WTC11 (cell line): ENCODE results near the gene RIMBP2. TPM values are rescaled to one million over a fixed set of nuclear protein-coding genes. Genes with fewer than 3 reads are reported as not detected.

Experiments used
- ATAC-seq: fragments of 200-7000 bp; cut with Tn5 transposase; 2 replicates; pipeline ENCODE4 v1.10.0; 2021; ENCODE audit warnings: mild to moderate bottlenecking, moderate library complexity
- CTCF ChIA-PET: fragments of 300-600 bp; sonication (Branson Sonifier 250); formaldehyde crosslinking; loops from one replicate; lab custom pipeline; 2021; ENCODE audit warnings: antibody characterized with exemption; lab: Charles Lee
- POLR2A ChIA-PET: fragments of 350-600 bp; sonication (Branson Sonifier 250); formaldehyde crosslinking; loops from one replicate; lab custom pipeline; 2021; ENCODE audit warnings: antibody characterized with exemption; lab: Charles Lee
- DNase-seq: peaks from one replicate; pipeline ENCODE4 v3.0.0; 2021; ENCODE audit warnings: low spot score
- H3K27ac Mint-ChIP-seq: 2 replicates; pipeline ENCODE4 v1.8.0; 2021; ENCODE audit warnings: mixed read lengths
- H3K27me3 Mint-ChIP-seq: 2 replicates; pipeline ENCODE4 v1.8.0; 2021; ENCODE audit warnings: low read depth, mild to moderate bottlenecking, moderate library complexity, mixed read lengths
- H3K36me3 Mint-ChIP-seq: 2 replicates; pipeline ENCODE4 v1.8.0; 2021; ENCODE audit warnings: mixed read lengths
- H3K4me1 Mint-ChIP-seq: 2 replicates; pipeline ENCODE4 v1.8.0; 2022; ENCODE audit warnings: mixed read lengths
- H3K4me3 Mint-ChIP-seq: 2 replicates; pipeline ENCODE4 v1.8.0; 2021; ENCODE audit warnings: mild to moderate bottlenecking, moderate library complexity, mixed read lengths
- H3K9me3 Mint-ChIP-seq: 2 replicates; pipeline ENCODE4 v1.8.0; 2021; ENCODE audit warnings: mixed read lengths
- AR ChIP-seq: fragments of 250-450 bp; sonication (Bioruptor Pico); IDR thresholded peaks from 2 replicates; pipeline ENCODE4 v1.9.0; 2021; ENCODE audit warnings: mild to moderate bottlenecking
- EMX1 ChIP-seq: fragments of 250-450 bp; sonication (Bioruptor Pico); IDR thresholded peaks from 2 replicates; pipeline ENCODE4 v1.8.0; 2021; ENCODE audit warnings: mild to moderate bottlenecking
- ESRRA ChIP-seq: sonication (generic); formaldehyde crosslinking; IDR thresholded peaks from 2 replicates; pipeline ENCODE4 v1.8.1; 2022; ENCODE audit warnings: mild to moderate bottlenecking, missing genetic modification reagents, borderline replicate concordance
- HMGA2 ChIP-seq: fragments of 250-450 bp; sonication (Bioruptor Pico); IDR thresholded peaks from 2 replicates; pipeline ENCODE4 v1.4.0; 2021; ENCODE audit warnings: mild to moderate bottlenecking, moderate library complexity
- MXD4 ChIP-seq: fragments of 250-450 bp; sonication (Bioruptor Pico); IDR thresholded peaks from 2 replicates; pipeline ENCODE4 v1.8.0; 2021; ENCODE audit warnings: mild to moderate bottlenecking, moderate library complexity, borderline replicate concordance
- NFE2L1 ChIP-seq: sonication (generic); formaldehyde crosslinking; IDR thresholded peaks from 2 replicates; pipeline ENCODE4 v1.8.1; 2023; ENCODE audit warnings: missing genetic modification reagents
- OVOL2 ChIP-seq: fragments of 250-450 bp; sonication (Bioruptor Pico); IDR thresholded peaks from 2 replicates; pipeline ENCODE4 v1.9.0; 2021; ENCODE audit warnings: mild to moderate bottlenecking, borderline replicate concordance
- PRRX2 ChIP-seq: fragments of 250-450 bp; sonication (Bioruptor Pico); IDR thresholded peaks from 2 replicates; pipeline ENCODE4 v1.8.0; 2021; ENCODE audit warnings: mild to moderate bottlenecking
- SOX15 ChIP-seq: fragments of 250-450 bp; sonication (Bioruptor Pico); IDR thresholded peaks from 2 replicates; pipeline ENCODE4 v1.9.0; 2021; ENCODE audit warnings: mild to moderate bottlenecking
- ZBTB43 ChIP-seq: sonication (generic); formaldehyde crosslinking; IDR thresholded peaks from 2 replicates; pipeline ENCODE4 v1.8.1; 2023; ENCODE audit warnings: mild to moderate bottlenecking, missing genetic modification reagents
- ZNF532 ChIP-seq: fragments of 250-450 bp; sonication (Bioruptor Pico); IDR thresholded peaks from 2 replicates; pipeline ENCODE4 v1.9.0; 2021; ENCODE audit warnings: mild to moderate bottlenecking, borderline replicate concordance
- total RNA-seq: library from RNA; stranded (reverse); gene quantifications from 3 replicates; pipeline ENCODE4 v1.2.3, GENCODE V29; 2021
- TF ChIP-seq, protein P1 (sequence below): sonication (generic); formaldehyde crosslinking; conservative IDR thresholded peaks from 2 replicates; pipeline ENCODE4 v1.8.1; 2023; ENCODE audit warnings: mild to moderate bottlenecking, low read depth, missing genetic modification reagents, moderate library complexity
- TF ChIP-seq, protein P2 (sequence below): sonication (generic); formaldehyde crosslinking; IDR thresholded peaks from 2 replicates; pipeline ENCODE4 v1.8.1; 2022; ENCODE audit warnings: low read depth, mild to moderate bottlenecking, moderate library complexity, missing genetic modification reagents, borderline replicate concordance

Gene RIMBP2
- total RNA-seq, 1 experiment from 2014 or later: 2.6 TPM

- no peak overlapping the region for H3K27ac Mint-ChIP-seq
- peaks cover 18% of the 10 kb centered on the region for H3K4me1 Mint-ChIP-seq
- DNase-seq (no peak), ATAC-seq (no peak)
- no peaks in the 10 kb centered on the region for H3K27me3 Mint-ChIP-seq
- H3K4me3 Mint-ChIP-seq: no peak overlapping the region
- no peak for TF ChIP-seq MXD4
- no peak for TF ChIP-seq AR (CRISPR knock-in tag)
- TF ChIP-seq, protein P1, sequence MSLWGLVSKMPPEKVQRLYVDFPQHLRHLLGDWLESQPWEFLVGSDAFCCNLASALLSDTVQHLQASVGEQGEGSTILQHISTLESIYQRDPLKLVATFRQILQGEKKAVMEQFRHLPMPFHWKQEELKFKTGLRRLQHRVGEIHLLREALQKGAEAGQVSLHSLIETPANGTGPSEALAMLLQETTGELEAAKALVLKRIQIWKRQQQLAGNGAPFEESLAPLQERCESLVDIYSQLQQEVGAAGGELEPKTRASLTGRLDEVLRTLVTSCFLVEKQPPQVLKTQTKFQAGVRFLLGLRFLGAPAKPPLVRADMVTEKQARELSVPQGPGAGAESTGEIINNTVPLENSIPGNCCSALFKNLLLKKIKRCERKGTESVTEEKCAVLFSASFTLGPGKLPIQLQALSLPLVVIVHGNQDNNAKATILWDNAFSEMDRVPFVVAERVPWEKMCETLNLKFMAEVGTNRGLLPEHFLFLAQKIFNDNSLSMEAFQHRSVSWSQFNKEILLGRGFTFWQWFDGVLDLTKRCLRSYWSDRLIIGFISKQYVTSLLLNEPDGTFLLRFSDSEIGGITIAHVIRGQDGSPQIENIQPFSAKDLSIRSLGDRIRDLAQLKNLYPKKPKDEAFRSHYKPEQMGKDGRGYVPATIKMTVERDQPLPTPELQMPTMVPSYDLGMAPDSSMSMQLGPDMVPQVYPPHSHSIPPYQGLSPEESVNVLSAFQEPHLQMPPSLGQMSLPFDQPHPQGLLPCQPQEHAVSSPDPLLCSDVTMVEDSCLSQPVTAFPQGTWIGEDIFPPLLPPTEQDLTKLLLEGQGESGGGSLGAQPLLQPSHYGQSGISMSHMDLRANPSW: no peak
- TF ChIP-seq ZBTB43 (CRISPR knock-in tag): no peak
- H3K36me3 Mint-ChIP-seq: no peaks in the 10 kb centered on the region
- ChIA-PET POLR2A (no interaction called here), CTCF (no interaction called here)
- H3K9me3 Mint-ChIP-seq: peaks cover 8% of the 10 kb centered on the region
These were observed 207.3 kb downstream of the RIMBP2 start for GRCh38 chr12:130508847-130509246.

DNA sequence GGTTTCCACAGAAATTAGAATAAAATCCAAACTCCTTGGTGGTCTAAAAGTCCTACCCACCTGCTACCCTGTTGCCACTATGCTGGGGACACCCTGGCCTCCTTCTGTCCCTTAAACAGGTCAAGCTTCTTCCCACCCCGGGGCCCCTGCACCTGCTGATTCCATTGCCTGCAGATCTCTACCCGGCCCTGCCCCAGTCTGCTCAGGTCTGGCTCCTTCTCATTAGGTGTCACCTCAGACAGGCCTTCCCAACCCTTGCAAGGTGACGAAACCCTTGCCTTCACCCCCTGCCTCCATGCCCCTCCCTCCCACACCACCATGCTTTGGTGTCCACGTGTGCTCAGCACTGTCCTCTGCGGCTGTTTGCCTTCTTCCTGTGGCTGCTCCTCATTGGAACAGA lies 207.8 kb downstream of the RIMBP2 start:
- CTCF ChIA-PET: no interaction called here
- ATAC-seq (no peak), DNase-seq (no peak)
- Mint-ChIP-seq H3K36me3 (no peaks in the 10 kb centered on the region), H3K27ac (no peak overlapping the region), H3K27me3 (no peaks in the 10 kb centered on the region), H3K4me3 (no peak overlapping the region), H3K4me1 (peaks cover 16% of the 10 kb centered on the region), H3K9me3 (peaks cover 8% of the 10 kb centered on the region)
- TF ChIP-seq, protein P2, sequence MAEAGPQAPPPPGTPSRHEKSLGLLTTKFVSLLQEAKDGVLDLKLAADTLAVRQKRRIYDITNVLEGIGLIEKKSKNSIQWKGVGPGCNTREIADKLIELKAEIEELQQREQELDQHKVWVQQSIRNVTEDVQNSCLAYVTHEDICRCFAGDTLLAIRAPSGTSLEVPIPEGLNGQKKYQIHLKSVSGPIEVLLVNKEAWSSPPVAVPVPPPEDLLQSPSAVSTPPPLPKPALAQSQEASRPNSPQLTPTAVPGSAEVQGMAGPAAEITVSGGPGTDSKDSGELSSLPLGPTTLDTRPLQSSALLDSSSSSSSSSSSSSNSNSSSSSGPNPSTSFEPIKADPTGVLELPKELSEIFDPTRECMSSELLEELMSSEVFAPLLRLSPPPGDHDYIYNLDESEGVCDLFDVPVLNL (CRISPR knock-in tag): no peak
- no peak for TF ChIP-seq OVOL2 (CRISPR knock-in tag)
- no peak for TF ChIP-seq ZNF532 (CRISPR knock-in tag)
- TF ChIP-seq PRRX2 (CRISPR knock-in tag): no peak
- TF ChIP-seq SOX15 (CRISPR knock-in tag): no peak
- no peak for TF ChIP-seq HMGA2 (CRISPR knock-in tag)
- no peak for TF ChIP-seq NFE2L1 (CRISPR knock-in tag)
- TF ChIP-seq EMX1 (CRISPR knock-in tag): no peak
- TF ChIP-seq ESRRA (CRISPR knock-in tag): no peak
- POLR2A ChIA-PET: no interaction called here
